ENCODE measurements around the gene CBR1.

GRCh38 chr21:36029309-36029708 lies 40.5 kb upstream of the CBR1 start:
- TF ChIP-seq POLR2A (IDR thresholded peaks at IDR 0.05) (no peak), CTCF (IDR thresholded peaks at IDR 0.05) (no peak)

Data from adrenal gland (tissue), 5 donors.